Peyer's patch (tissue), 4 donors: Measurements from ENCODE around the gene HJURP.

ENCODE experiments used
- CTCF ChIP-seq, 6 experiments: fragments of 450-650 bp in 4 of 6; fragments of 200-600 bp in 2 of 6; sonication (generic) in 1 of 6; IDR thresholded peaks; one replicate each; pipeline ENCODE4 v1.5.1; 2017 to 2019; ENCODE audit warnings: antibody characterized with exemption in 6 of 6, mild to moderate bottlenecking in 3 of 6, moderate library complexity in 1 of 6
- POLR2A ChIP-seq, 2 donors: fragments of 450-650 bp; IDR thresholded peaks; one replicate each; pipeline ENCODE4 v1.5.1; 2017; ENCODE audit warnings: antibody characterized with exemption in 2 of 2, mild to moderate bottlenecking in 2 of 2, moderate library complexity in 2 of 2

DNA sequence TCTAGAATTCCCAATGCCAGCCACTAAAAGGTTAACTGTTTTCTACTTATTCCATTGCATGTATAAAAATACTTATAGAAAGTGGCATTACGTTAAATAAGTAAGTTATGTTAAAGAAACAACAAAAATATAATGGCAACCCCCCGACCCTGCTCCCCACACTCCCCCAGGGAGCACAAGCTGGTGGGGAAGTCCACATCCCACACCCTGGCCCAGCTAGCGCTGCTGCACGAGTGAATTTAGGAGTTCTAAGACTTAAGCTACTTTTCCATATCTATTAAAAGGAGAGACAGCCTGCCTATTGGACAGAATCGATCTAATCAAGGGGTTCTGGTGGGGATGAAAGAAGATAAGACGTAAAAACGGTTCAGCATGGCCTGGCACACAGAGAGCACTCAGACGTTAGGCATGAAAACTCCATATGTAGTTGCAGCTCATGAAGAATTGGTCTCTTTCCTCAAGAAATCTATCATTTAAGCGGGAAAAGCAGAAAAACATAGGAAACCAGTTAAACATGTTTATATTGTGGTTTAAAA is 16.6 kb downstream of the HJURP start:
- no peak for TF ChIP-seq CTCF (IDR thresholded peaks at IDR 0.05)
- TF ChIP-seq POLR2A (IDR thresholded peaks at IDR 0.05): no peak
